Naive thymus-derived CD8-positive, alpha-beta T cell (primary cell): Measurements from ENCODE around the gene CNPY3. TPM values are rescaled to one million over a fixed set of nuclear protein-coding genes. Genes with fewer than 3 reads are reported as not detected.
"Not testable (repeated sequence)": the region's sequence is repeated elsewhere in the genome, so short reads cannot be mapped to it uniquely, and the experiment has no call there.

ENCODE experiments used
- ATAC-seq, 2 donors: fragments of 150-1000 bp; cut with Tn5 transposase in 1 of 2; sonication (Bioruptor Pico), chemical (Tn5 transposase) in 1 of 2; 1 replicate in 1 of 2; 2 replicates in 1 of 2; pipeline ENCODE4 v1.10.0; 2021; ENCODE audit warnings: mild to moderate bottlenecking in 2 of 2, moderate library complexity in 2 of 2
- POLR2A ChIA-PET: fragments of 350-600 bp; sonication (Branson Sonifier 250); formaldehyde crosslinking; loops from one replicate; lab custom pipeline; 2021; ENCODE audit warnings: antibody characterized with exemption; lab: Charles Lee
- DNase-seq, 10 donors: peaks; one replicate each; pipeline versions ENCODE4 v3.0.0 to v3.0.0-alpha.2; 2020 to 2022
- H3K27ac Mint-ChIP-seq, 10 donors: one replicate each; pipeline ENCODE4 v1.8.0; 2020 to 2022; ENCODE audit warnings: mild to moderate bottlenecking in 10 of 10, mixed read lengths in 10 of 10, moderate library complexity in 4 of 10, inconsistent platforms in 1 of 10
- H3K27me3 Mint-ChIP-seq, 5 donors: one replicate each; pipeline ENCODE4 v1.8.0; 2021 to 2022; ENCODE audit warnings: mixed read lengths in 5 of 5
- H3K36me3 Mint-ChIP-seq, 3 donors: one replicate each; pipeline ENCODE4 v1.8.0; 2020 to 2022; ENCODE audit warnings: mixed read lengths in 3 of 3, mild to moderate bottlenecking in 2 of 3, inconsistent platforms in 1 of 3
- H3K4me1 Mint-ChIP-seq, 4 donors: one replicate each; pipeline ENCODE4 v1.8.0; 2021 to 2022; ENCODE audit warnings: mixed read lengths in 4 of 4
- H3K4me3 Mint-ChIP-seq, 10 donors: one replicate each; pipeline ENCODE4 v1.8.0; 2020 to 2022; ENCODE audit warnings: mild to moderate bottlenecking in 10 of 10, mixed read lengths in 10 of 10, moderate library complexity in 6 of 10, inconsistent platforms in 1 of 10
- H3K9me3 Mint-ChIP-seq, 9 donors: one replicate each; pipeline ENCODE4 v1.8.0; 2020 to 2022; ENCODE audit warnings: mixed read lengths in 9 of 9, mild to moderate bottlenecking in 3 of 9, inconsistent platforms in 1 of 9, moderate library complexity in 1 of 9
- polyA plus RNA-seq, 3 donors: library from polyadenylated mRNA; unstranded; fragments of 300-500 nt; fragmentation: Illumina TruSeq; gene quantifications; one replicate each; pipeline ENCODE4 v1.2.3, GENCODE V29; 2021
- total RNA-seq, 8 experiments: library from RNA in 2 of 8; stranded (reverse) in 2 of 8; gene quantifications; one replicate each; pipeline ENCODE4 v1.2.3 and lab custom pipeline; 2021 to 2026

The CNPY3 gene
- total and polyA plus RNA-seq, 5 experiments from 2014 or later = 90.3 to 158 (median 103) TPM

DNA sequence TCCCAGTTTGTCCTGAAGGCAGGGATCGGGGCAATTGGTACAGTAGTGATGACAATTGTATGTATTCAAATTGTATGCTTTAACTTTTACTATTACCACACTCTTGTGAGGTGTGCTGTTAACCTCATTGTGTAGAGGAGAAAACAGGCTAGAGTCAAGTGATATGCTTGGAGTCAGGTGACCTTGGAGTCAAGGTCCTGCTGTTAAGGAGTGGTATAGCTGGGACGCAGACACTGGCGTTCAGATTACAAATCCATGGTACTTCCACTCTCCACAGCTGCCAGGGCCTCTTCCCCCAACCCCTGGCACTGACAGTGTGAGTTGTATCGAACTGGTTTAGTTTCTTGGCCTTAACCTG, 10.5 kb downstream of the CNPY3 start:
- ATAC-seq (no peak), DNase-seq (no peak)
- Mint-ChIP-seq H3K4me3 (no peak overlapping the region), H3K9me3 (no peaks in the 10 kb centered on the region), H3K27ac (peak overlapping the region in 6 of 10 donors; percentile 22 to 83 (median 36)), H3K27me3 (no peaks in the 10 kb centered on the region), H3K36me3 (peaks cover 0 to 81% (median 18%) of the 10 kb centered on the region in 3 donors), H3K4me1 (peaks cover 11 to 38% (median 17%) of the 10 kb centered on the region in 4 donors)
- POLR2A ChIA-PET = interaction anchor here (5.7 kb wide), 1 partner anchor 11 kb away, joined by 26 read pairs; the partner anchor contains the start of gene CNPY3

DNA sequence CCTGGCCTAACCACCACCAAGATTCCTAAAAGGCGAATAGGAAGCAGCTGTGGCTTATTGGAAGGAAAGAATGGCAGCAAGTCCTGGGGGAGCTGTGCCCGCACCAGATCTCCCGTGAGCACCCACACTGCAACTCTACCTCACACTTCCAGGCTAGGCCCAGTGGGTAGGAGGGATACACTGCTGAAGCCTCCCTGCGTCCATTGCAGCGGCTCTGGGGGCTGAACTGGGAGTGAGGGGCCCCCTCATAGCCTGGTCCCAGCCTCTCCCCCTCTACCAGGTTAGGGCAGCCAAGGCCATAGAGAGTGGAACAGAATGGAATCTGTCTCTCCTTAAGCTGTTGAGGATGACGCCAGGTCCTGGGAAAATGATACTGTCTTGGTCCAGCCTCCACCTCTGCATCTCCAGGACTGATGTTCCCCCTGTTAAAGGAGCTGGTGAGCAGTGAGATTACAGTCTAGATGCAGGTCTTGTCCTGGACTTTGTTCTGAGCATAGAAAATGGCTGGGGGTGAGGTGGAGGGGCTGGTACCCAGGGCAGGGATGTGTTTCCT, 11.3 kb downstream of the CNPY3 start:
- no peaks in the 10 kb centered on the region for H3K27me3 Mint-ChIP-seq
- POLR2A ChIA-PET = interaction anchor here (0.6 to 5.7 kb wide), 2 partner anchors 12 to 120 kb away, joined by 4 to 26 read pairs; partner anchors contain the start of gene CNPY3
- no peak overlapping the region for H3K4me3 Mint-ChIP-seq
- no peaks in the 10 kb centered on the region for H3K9me3 Mint-ChIP-seq
- H3K27ac Mint-ChIP-seq = peak overlapping the region in 8 of 10 donors; percentile 22 to 44 (median 31)
- DNase-seq (no peak), ATAC-seq (no peak)
- H3K36me3 Mint-ChIP-seq = peaks cover 0 to 81% (median 18%) of the 10 kb centered on the region in 3 donors
- peaks cover 8 to 32% (median 15%) of the 10 kb centered on the region in 4 donors for H3K4me1 Mint-ChIP-seq

DNA sequence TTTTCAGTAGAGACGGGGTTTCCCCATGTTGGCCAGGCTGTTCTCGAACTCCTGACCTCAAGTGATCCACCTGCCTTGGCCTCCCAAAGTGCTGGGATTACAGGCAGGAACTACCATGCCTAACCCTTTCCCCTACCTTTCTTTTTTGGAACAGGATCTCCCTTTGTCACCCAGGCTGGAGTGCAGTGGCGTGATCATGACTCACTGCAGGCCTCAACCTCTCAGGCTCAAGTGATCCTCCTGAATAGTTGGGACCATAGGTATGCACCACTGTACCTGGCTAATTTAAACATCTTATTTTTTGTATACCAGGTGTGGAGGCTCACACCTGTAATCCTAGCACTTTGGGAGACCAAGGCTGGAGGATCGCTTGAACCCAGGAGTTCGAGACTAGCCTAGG, 12.1 kb downstream of the CNPY3 start:
- Mint-ChIP-seq H3K4me1 (peaks cover 1 to 24% (median 11%) of the 10 kb centered on the region in 4 donors), H3K36me3 (peaks cover 0 to 78% (median 15%) of the 10 kb centered on the region in 3 donors), H3K27ac (peak overlapping the region in 6 of 10 donors; percentile 21 to 57 (median 47))
- POLR2A ChIA-PET = interaction anchor here (0.7 to 5.7 kb wide), 2 partner anchors 13 to 65 kb away, joined by 6 to 26 read pairs; partner anchors contain the start of gene CNPY3
- not testable (repeated sequence) for ATAC-seq, H3K4me3 Mint-ChIP-seq, DNase-seq, H3K27me3 Mint-ChIP-seq, H3K9me3 Mint-ChIP-seq

DNA sequence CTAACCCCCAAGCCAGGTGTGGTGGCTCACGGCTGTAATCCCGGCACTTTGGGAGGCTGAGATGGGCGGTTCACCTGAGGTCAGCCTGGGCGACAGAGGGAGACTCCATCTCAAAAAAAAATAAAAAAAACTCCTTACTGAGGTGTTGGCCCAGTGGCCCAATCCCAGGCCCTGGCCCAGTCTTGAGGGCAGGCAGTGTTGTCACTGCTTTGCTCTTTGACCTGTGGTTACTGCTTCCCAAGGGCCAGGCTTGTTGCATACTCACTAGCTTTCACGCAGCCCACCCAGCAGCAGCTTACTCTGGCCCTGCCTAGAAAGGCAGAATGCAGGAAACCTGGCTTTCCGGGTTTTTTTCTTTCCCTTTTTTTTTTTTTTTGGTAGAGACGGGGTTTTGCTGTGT, 13.2 kb downstream of the CNPY3 start:
- H3K27me3 Mint-ChIP-seq = no peaks in the 10 kb centered on the region
- POLR2A ChIA-PET = no interaction called here
- H3K4me3 Mint-ChIP-seq = no peak overlapping the region
- no peaks in the 10 kb centered on the region for H3K9me3 Mint-ChIP-seq
- H3K27ac Mint-ChIP-seq = peak overlapping the region in 2 of 10 donors; percentile 8 to 28
- peaks cover 1 to 14% (median 6%) of the 10 kb centered on the region in 4 donors for H3K4me1 Mint-ChIP-seq
- H3K36me3 Mint-ChIP-seq = peaks cover 0 to 72% (median 12%) of the 10 kb centered on the region in 3 donors
- DNase-seq (no peak), ATAC-seq (no peak)

DNA sequence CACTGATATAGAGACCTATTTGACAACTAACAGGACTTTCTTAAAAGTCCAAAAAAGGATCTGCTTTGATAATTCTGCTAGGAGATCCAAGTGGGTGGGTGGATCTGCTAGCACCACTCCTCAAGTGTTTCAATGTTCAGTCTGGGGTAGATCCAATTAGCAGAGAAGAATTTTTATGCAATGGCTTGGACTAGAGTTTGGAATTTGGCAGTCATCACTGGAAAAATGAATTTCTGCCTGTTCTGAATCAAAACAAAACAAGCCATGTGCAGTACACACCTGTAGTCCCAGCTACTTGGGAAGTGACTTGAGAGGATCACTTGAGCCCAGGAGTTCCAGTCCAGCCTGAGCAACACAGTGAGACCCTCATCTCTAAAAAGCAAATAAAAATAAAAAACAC, 18.7 kb downstream of the CNPY3 start:
- H3K9me3 Mint-ChIP-seq = no peaks in the 10 kb centered on the region
- no peak overlapping the region for H3K4me3 Mint-ChIP-seq
- POLR2A ChIA-PET = interaction anchor here (0.7 kb wide), 1 partner anchor 10 kb away, joined by 4 read pairs; no protein-coding TSS in a partner anchor
- H3K27me3 Mint-ChIP-seq = no peaks in the 10 kb centered on the region
- DNase-seq = no peak
- H3K4me1 Mint-ChIP-seq = peaks cover 0 to 1% (median 0%) of the 10 kb centered on the region in 4 donors
- H3K36me3 Mint-ChIP-seq = peaks cover 0 to 43% (median 5%) of the 10 kb centered on the region in 3 donors
- no peak for ATAC-seq
- peak overlapping the region in 4 of 10 donors; percentile 8 to 49 (median 38) for H3K27ac Mint-ChIP-seq

DNA sequence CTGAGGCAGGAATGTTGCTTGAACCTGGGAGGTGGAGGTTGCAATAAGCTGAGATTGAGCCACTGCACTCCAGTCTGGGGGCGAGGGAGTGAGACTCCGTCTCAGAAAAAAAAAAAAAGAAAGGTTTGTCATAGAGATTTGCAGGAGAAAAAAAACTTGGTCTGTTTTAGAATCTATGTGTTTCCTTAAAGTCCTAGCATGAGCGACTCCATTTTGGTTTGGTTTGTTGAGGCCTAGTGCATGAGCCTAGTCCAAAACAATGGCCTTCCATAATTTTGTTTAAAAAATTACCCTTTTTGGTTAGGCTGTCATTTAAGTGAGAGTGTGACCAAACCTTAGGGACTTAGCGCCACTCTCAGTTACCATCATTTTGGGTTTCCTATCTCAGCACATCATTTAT, 23.1 kb downstream of the CNPY3 start:
- H3K27me3 Mint-ChIP-seq = no peaks in the 10 kb centered on the region
- peaks cover 0 to 13% (median 0%) of the 10 kb centered on the region in 3 donors for H3K36me3 Mint-ChIP-seq
- H3K9me3 Mint-ChIP-seq = no peaks in the 10 kb centered on the region
- no peak overlapping the region for H3K27ac Mint-ChIP-seq
- DNase-seq (no peak), ATAC-seq (no peak)
- H3K4me3 Mint-ChIP-seq = no peak overlapping the region
- POLR2A ChIA-PET = interaction anchor here (0.7 kb wide), 1 partner anchor 44 kb away, joined by 5 read pairs; no protein-coding TSS in a partner anchor
- H3K4me1 Mint-ChIP-seq = peaks cover 0 to 1% (median 0%) of the 10 kb centered on the region in 4 donors

DNA sequence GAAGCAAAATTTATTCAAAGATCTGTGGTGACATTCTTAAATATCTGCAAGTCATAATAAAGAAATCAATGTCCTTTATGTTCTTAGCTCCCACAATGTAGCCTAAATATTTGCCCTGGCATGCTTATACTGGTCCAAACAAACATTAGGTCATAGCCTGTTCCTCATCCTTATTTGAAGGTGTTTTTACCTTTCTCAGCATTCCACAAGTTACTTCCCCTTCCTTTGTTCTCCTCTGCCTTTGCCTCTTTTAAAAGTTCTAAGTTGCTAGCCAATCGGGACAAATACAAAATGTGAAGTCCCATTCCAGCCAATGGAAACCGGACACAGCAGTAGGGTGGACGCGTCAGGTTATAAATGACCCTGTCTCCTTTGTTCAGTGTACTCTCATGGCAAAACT, 25.1 kb downstream of the CNPY3 start:
- peak overlapping the region in 1 of 10 donors; percentile 84 for H3K27ac Mint-ChIP-seq
- H3K4me1 Mint-ChIP-seq, H3K4me3 Mint-ChIP-seq, H3K36me3 Mint-ChIP-seq, ATAC-seq, DNase-seq, H3K9me3 Mint-ChIP-seq, POLR2A ChIA-PET, H3K27me3 Mint-ChIP-seq: not testable (repeated sequence)

DNA sequence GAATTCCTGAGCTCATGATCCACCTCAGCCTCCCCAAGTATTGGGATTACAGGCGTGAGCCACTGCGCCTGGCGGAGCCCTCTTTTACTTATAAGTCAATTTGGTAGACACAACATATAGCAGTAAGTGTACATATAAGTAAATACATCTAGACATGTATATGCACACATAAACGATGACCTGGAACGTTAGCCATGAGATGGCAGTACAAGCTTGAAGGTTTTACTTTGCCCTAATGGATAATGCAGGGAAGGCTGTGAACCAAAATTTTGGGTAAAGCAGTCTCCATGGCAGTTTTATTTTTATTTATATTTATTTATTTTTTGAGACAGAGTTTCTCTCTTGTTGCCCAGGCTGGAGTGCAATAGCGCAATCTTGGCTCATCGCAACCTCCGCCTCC, 28.8 kb downstream of the CNPY3 start:
- ATAC-seq (no peak), DNase-seq (no peak)
- Mint-ChIP-seq H3K27ac (no peak overlapping the region), H3K4me1 (peaks cover 11 to 28% (median 21%) of the 10 kb centered on the region in 4 donors), H3K27me3 (peaks cover 0 to 2% (median 0%) of the 10 kb centered on the region in 5 donors), H3K36me3 (peaks cover 0 to 6% (median 0%) of the 10 kb centered on the region in 3 donors), H3K9me3 (no peaks in the 10 kb centered on the region), H3K4me3 (no peak overlapping the region)
- POLR2A ChIA-PET = interaction anchor here (0.6 to 1.4 kb wide), 3 partner anchors 11 to 185 kb away, joined by 3 to 4 read pairs (median 4); no protein-coding TSS in a partner anchor

DNA sequence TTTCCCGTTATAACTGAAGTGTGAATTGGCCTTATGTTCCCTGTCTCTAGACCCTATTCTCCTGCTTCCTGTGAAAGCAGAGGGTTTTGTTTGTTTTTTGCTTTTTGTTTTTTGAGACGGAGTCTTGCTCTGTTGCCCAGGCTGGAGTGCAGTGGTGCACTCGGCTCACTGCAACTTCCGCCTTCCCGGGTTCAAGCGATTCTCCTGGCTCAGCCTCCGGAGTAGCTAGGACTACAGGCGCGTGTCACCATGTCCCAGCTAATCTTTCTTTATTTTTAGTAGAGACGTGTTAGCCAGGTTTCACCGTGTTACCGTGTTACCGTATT, 30.6 kb downstream of the CNPY3 start:
- Mint-ChIP-seq H3K27ac (peak overlapping the region in 4 of 10 donors; percentile 23 to 72 (median 42)), H3K4me3 (peak overlapping the region; percentile 75 to 93 (median 80)), H3K27me3 (peaks cover 0 to 2% (median 0%) of the 10 kb centered on the region in 5 donors), H3K4me1 (peaks cover 11 to 28% (median 21%) of the 10 kb centered on the region in 4 donors), H3K9me3 (no peaks in the 10 kb centered on the region), H3K36me3 (peaks cover 0 to 11% (median 0%) of the 10 kb centered on the region in 3 donors)
- no peak for ATAC-seq
- POLR2A ChIA-PET = interaction anchor here (0.6 to 2.2 kb wide), 4 partner anchors 19 to 1752 kb away, joined by 3 to 15 read pairs (median 8); partner anchors contain the start of genes CNPY3, PEX6 and PPP2R5D
- DNase-seq = no peak

DNA sequence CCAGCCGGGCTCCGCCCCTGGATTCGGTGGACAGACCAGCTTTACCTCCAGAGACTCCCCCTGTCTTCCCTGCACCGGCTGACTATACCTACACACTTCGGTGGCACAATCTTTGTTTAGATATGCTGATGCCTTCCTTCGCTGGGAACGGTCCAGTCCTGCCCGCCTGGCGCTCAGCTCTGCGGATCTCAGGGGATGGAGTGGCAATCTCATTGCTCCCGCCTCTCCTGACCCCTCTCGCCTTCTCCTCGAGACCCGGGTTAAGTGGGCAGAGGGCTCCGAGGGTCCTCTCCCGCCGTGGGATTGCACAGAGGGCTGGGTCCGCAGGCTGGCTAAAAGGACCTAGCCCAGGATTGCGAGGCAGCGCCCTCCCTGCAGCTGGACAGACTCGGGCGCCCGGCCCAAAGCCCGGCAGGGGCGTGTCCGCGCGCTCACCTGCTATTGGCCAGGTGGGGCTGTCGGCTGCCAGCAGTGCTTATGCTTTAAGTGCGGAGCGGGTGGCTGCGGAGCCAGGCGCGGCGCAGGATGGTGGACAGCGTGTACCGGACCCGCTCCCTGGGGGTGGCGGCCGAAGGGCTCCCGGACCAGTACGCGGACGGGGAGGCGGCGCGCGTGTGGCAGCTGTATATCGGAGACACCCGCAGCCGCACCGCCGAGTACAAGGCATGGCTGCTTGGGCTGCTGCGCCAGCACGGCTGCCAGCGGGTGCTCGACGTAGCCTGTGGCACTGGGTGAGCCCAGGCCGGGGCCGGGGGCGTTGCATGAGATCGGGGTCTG, 31.2 kb downstream of the CNPY3 start, which contains the start of gene GNMT:
Gene GNMT, plus strand, starts transcription at position 512 of the 777 bp plus-strand sequence. Its CDS starts 14 bp downstream, at position 526.
- Mint-ChIP-seq H3K4me3 (peak within 1 kb of the TSS; percentile 75 to 93 (median 80)), H3K9me3 (no peaks in the 10 kb centered on the region), H3K36me3 (peaks cover 0 to 15% (median 0%) of the 10 kb centered on the region in 3 donors), H3K4me1 (peaks cover 11 to 28% (median 21%) of the 10 kb centered on the region in 4 donors), H3K27ac (peak within 1 kb of the TSS in 7 of 10 donors; percentile 41 to 83 (median 72)), H3K27me3 (peaks cover 0 to 2% (median 0%) of the 10 kb centered on the region in 5 donors)
- ATAC-seq (peak; percentile 86 to 94), DNase-seq (peak in 9 of 10 donors; percentile 11 to 66 (median 41))
- POLR2A ChIA-PET = interaction anchor here (0.6 to 2.2 kb wide), 7 partner anchors 18 to 1753 kb away, joined by 3 to 15 read pairs (median 5); partner anchors contain the start of genes CNPY3, CUL7, PEX6 and PPP2R5D

DNA sequence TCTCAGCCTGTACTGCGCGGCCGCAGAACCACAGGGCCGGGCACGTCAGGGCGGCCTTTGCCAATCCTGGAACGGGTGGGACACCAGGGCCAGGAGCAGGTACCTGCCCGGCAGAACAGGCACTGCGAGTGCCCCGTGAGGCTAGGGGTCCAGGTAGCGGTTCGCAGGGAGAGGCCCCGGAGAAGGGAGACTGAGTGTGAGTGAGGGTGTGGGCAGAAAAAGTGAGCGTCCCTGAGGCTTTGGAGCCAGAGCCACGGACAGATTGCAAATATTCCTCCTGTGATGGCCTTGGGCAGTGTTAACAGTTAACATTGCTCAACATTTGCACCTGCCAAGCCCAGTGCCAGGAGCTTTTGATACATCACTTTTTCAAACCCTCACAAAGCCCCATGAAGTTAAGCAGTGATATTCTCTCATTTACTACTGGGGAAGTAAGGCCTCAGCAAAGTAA, 31.8 kb downstream of the CNPY3 start:
- Mint-ChIP-seq H3K27ac (peak overlapping the region in 3 of 10 donors; percentile 28 to 83 (median 73)), H3K4me3 (peak overlapping the region; percentile 75 to 93 (median 80)), H3K9me3 (no peaks in the 10 kb centered on the region), H3K36me3 (peaks cover 0 to 20% (median 0%) of the 10 kb centered on the region in 3 donors), H3K27me3 (peaks cover 0 to 2% (median 0%) of the 10 kb centered on the region in 5 donors), H3K4me1 (peaks cover 11 to 28% (median 21%) of the 10 kb centered on the region in 4 donors)
- no peak for DNase-seq
- no peak for ATAC-seq
- POLR2A ChIA-PET = interaction anchor here (0.7 to 2.2 kb wide), 6 partner anchors 18 to 366 kb away, joined by 3 to 15 read pairs (median 6); partner anchors contain the start of genes CNPY3, CUL7, PEX6 and PPP2R5D

DNA sequence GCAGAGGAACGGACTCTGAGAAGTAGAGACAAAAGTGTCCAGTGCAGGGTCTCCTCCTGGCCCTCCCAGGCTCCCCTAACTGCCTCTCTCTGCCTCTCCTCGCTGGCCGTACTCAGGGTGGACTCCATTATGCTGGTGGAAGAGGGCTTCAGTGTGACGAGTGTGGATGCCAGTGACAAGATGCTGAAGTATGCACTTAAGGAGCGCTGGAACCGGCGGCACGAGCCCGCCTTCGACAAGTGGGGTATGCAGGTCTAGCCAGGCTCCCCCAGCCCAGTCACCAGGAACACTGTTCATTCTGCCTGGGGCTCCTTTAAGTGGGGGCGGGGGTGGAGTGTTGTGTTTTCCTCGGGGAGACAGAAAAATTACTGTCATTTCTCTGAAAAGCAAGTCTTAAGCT, 32.8 kb downstream of the CNPY3 start:
- Mint-ChIP-seq H3K4me3 (peak overlapping the region in 6 of 10 donors; percentile 16 to 93 (median 40)), H3K4me1 (peaks cover 13 to 28% (median 21%) of the 10 kb centered on the region in 4 donors), H3K27me3 (peaks cover 0 to 2% (median 0%) of the 10 kb centered on the region in 5 donors), H3K27ac (peak overlapping the region in 3 of 10 donors; percentile 29 to 77 (median 47)), H3K9me3 (no peaks in the 10 kb centered on the region), H3K36me3 (peaks cover 0 to 28% (median 0%) of the 10 kb centered on the region in 3 donors)
- ATAC-seq (no peak), DNase-seq (no peak)
- POLR2A ChIA-PET = interaction anchor here (0.8 to 1.5 kb wide), 2 partner anchors 32 to 182 kb away, joined by 3 to 4 read pairs; no protein-coding TSS in a partner anchor
